ENCODE results near the gene FOXL1. TPM values are rescaled to one million over a fixed set of nuclear protein-coding genes. Genes with fewer than 3 reads are reported as not detected.
A peak's percentile ranks its signal among the peaks of the same experiment; 100 is the strongest.

FOXL1 gene
- polyA plus RNA-seq, 1 experiment = 4.9 TPM

GRCh38 chr16:86574646-86575045, 3.7 kb upstream of the FOXL1 start:
- POLR2A ChIA-PET = no interaction called here
- CTCF ChIA-PET = interaction anchor here (0.8 to 3.0 kb wide), 16 partner anchors 8 to 704 kb away, joined by 3 to 19 read pairs (median 5); partner anchors contain the start of gene FOXC2
- no peak overlapping the region for H3K4me3 ChIP-seq (ENCODE audit: low read depth, low read length)
- DNase-seq (ENCODE audit: low read depth) = no peak
- H3K36me3 ChIP-seq (ENCODE audit: control insufficient read depth, insufficient read depth, low read length) = no peaks in the 10 kb centered on the region
- no peak for TF ChIP-seq CTCF (IDR thresholded peaks at IDR 0.05; ENCODE audit: insufficient read depth, low read depth, low read length)
- H3K27me3 ChIP-seq (ENCODE audit: control insufficient read depth, insufficient read depth, low read length) = no peaks in the 10 kb centered on the region

- no peak for DNase-seq (ENCODE audit: low read depth)
- Histone ChIP-seq H3K27me3 (ENCODE audit: control insufficient read depth, insufficient read depth, low read length) (no peaks in the 10 kb centered on the region), H3K4me3 (ENCODE audit: low read depth, low read length) (no peak overlapping the region), H3K36me3 (ENCODE audit: control insufficient read depth, insufficient read depth, low read length) (no peaks in the 10 kb centered on the region)
- TF ChIP-seq CTCF (IDR thresholded peaks at IDR 0.05; ENCODE audit: insufficient read depth, low read depth, low read length) = no peak
- CTCF ChIA-PET = interaction anchor here (0.7 to 3.0 kb wide), 19 partner anchors 11 to 704 kb away, joined by 3 to 19 read pairs (median 4); no protein-coding TSS in a partner anchor
- POLR2A ChIA-PET = no interaction called here
Observed at GRCh38 chr16:86575095-86575685, 3.2 kb upstream of the FOXL1 start.

GRCh38 chr16:86575754-86576557, 2.4 kb upstream of the FOXL1 start:
- Histone ChIP-seq H3K36me3 (ENCODE audit: control insufficient read depth, insufficient read depth, low read length) (no peaks in the 10 kb centered on the region), H3K27me3 (ENCODE audit: control insufficient read depth, insufficient read depth, low read length) (no peaks in the 10 kb centered on the region), H3K4me3 (ENCODE audit: low read depth, low read length) (peak overlapping the region; percentile 48)
- POLR2A ChIA-PET = interaction anchor here (0.7 to 1.1 kb wide), 4 partner anchors 10 to 279 kb away, joined by 3 to 23 read pairs (median 16); no protein-coding TSS in a partner anchor
- DNase-seq (ENCODE audit: low read depth) = peak; percentile 65
- TF ChIP-seq CTCF (IDR thresholded peaks at IDR 0.05; ENCODE audit: insufficient read depth, low read depth, low read length) = peak; percentile 93
- CTCF ChIA-PET = interaction anchor here (0.6 to 3.0 kb wide), 23 partner anchors 8 to 1222 kb away, joined by 3 to 19 read pairs (median 4); no protein-coding TSS in a partner anchor

GRCh38 chr16:86576591-86577313, 1.6 kb upstream of the FOXL1 start:
- POLR2A ChIA-PET = interaction anchor here (0.7 to 1.1 kb wide), 4 partner anchors 9 to 278 kb away, joined by 3 to 23 read pairs (median 16); no protein-coding TSS in a partner anchor
- no peaks in the 10 kb centered on the region for H3K27me3 ChIP-seq (ENCODE audit: control insufficient read depth, insufficient read depth, low read length)
- H3K4me3 ChIP-seq (ENCODE audit: low read depth, low read length) = peak overlapping the region; percentile 48
- CTCF ChIA-PET = interaction anchor here (0.6 to 3.0 kb wide), 16 partner anchors 9 to 1223 kb away, joined by 3 to 19 read pairs (median 4); no protein-coding TSS in a partner anchor
- no peaks in the 10 kb centered on the region for H3K36me3 ChIP-seq (ENCODE audit: control insufficient read depth, insufficient read depth, low read length)
- no peak for DNase-seq (ENCODE audit: low read depth)
- no peak for TF ChIP-seq CTCF (IDR thresholded peaks at IDR 0.05; ENCODE audit: insufficient read depth, low read depth, low read length)

All from BJ (cell line).